Measurements from ENCODE around the gene ARHGAP24. TPM values are rescaled to one million over a fixed set of nuclear protein-coding genes. Genes with fewer than 3 reads are reported as not detected.

The ARHGAP24 gene
- total and polyA plus RNA-seq, 2 experiments from 2014 or later: 5.1 to 8.6 TPM

DNA sequence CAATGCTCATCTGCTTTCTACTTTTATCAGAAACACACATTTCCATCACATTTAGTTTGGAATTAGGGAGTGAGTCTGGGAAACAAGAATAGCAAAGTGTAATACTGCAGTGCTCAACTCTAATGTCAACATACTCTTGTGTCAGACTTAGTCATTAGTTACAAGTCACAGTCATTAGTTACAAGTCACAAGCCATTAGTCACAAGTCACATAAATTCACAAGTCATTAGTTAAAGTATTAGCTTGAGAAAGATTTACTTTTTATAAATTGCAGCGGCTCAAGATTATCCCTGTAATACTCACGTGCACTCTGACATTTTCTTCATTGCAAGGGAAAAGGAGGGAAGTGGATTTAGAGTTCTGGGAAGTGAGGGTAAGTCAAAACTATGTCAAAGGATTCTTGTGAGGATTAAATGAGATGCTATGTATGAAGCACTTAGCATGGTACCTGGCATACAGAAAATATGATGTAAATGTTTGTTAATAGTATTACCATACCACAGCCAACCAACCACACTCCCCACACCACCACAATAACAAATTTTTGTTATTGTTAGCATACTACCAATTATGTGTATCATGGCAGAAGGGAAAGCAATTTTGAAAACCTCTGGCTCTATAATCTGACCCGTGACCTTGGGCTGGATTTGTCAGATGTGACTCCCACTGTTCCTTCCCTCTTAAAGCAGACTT lies 116.6 kb downstream of the ARHGAP24 start:
- no peak overlapping the region for H3K4me3 ChIP-seq
- H3K27me3 ChIP-seq: no peaks in the 10 kb centered on the region
- no peaks in the 10 kb centered on the region for H3K36me3 ChIP-seq
- TF ChIP-seq, protein P1, sequence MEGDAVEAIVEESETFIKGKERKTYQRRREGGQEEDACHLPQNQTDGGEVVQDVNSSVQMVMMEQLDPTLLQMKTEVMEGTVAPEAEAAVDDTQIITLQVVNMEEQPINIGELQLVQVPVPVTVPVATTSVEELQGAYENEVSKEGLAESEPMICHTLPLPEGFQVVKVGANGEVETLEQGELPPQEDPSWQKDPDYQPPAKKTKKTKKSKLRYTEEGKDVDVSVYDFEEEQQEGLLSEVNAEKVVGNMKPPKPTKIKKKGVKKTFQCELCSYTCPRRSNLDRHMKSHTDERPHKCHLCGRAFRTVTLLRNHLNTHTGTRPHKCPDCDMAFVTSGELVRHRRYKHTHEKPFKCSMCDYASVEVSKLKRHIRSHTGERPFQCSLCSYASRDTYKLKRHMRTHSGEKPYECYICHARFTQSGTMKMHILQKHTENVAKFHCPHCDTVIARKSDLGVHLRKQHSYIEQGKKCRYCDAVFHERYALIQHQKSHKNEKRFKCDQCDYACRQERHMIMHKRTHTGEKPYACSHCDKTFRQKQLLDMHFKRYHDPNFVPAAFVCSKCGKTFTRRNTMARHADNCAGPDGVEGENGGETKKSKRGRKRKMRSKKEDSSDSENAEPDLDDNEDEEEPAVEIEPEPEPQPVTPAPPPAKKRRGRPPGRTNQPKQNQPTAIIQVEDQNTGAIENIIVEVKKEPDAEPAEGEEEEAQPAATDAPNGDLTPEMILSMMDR (IDR thresholded peaks at IDR 0.05; ENCODE audit: low read depth, low read length): no peak
- no peaks in the 10 kb centered on the region for H3K4me1 ChIP-seq (ENCODE audit: low read depth)
- H3K27ac ChIP-seq: no peak overlapping the region
- no peak for DNase-seq (ENCODE audit: low read depth in 1 of 2, low spot score in 1 of 2)
- H3K9me3 ChIP-seq (ENCODE audit: low read depth): no peaks in the 10 kb centered on the region

- H3K4me3 ChIP-seq: no peak overlapping the region
- no peaks in the 10 kb centered on the region for H3K9me3 ChIP-seq (ENCODE audit: low read depth)
- TF ChIP-seq, protein P1 (IDR thresholded peaks at IDR 0.05; ENCODE audit: low read depth, low read length): no peak
- no peaks in the 10 kb centered on the region for H3K27me3 ChIP-seq
- no peak overlapping the region for H3K27ac ChIP-seq
- H3K4me1 ChIP-seq (ENCODE audit: low read depth): no peaks in the 10 kb centered on the region
- no peaks in the 10 kb centered on the region for H3K36me3 ChIP-seq
- peak in 1 of 2 donors; percentile 54 for DNase-seq (ENCODE audit: low read depth in 1 of 2, low spot score in 1 of 2)
These were observed 120.3 kb downstream of the ARHGAP24 start for GRCh38 chr4:85595098-85595775.

DNA sequence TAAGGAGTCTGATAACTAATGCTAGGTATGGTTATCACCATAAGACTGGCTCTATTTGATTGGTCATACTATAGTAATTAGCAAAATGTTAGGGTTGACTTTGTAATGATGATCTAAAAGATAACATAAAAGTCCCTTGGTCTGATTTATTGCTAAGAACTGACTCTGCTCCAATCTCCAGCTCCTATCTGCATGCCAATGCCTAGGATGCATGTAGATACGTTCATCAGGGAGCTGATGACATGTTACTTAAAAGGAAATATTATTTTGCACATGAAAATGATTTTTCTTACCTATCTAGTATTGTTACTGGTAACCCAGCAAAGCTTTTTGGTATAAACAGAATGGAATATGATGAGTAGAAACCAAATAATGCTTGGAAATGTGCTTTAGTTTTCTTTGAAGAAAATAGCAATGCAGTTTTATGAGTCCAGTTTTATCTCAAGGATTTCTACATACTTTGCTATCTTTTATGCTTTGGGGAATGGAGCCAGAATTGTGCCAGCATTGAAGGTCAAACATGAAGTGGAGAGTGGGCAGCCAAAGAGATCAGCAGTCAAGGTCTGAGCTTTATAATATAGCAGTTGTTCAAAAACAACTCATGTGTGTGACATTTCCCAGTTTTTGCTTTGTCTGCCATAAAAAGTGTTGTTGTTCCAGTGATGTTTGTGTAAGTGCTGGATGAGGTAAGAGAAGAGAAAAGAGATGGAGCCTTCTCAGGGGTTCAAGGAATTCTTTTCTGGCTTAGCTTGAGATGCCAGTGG lies 121.0 kb downstream of the ARHGAP24 start:
- no peaks in the 10 kb centered on the region for H3K27me3 ChIP-seq
- no peak overlapping the region for H3K27ac ChIP-seq
- no peaks in the 10 kb centered on the region for H3K9me3 ChIP-seq (ENCODE audit: low read depth)
- H3K36me3 ChIP-seq: no peaks in the 10 kb centered on the region
- peak in 1 of 2 donors; percentile 26 for DNase-seq (ENCODE audit: low read depth in 1 of 2, low spot score in 1 of 2)
- no peak overlapping the region for H3K4me3 ChIP-seq
- no peaks in the 10 kb centered on the region for H3K4me1 ChIP-seq (ENCODE audit: low read depth)
- TF ChIP-seq, protein P1 (IDR thresholded peaks at IDR 0.05; ENCODE audit: low read depth, low read length): no peak

DNA sequence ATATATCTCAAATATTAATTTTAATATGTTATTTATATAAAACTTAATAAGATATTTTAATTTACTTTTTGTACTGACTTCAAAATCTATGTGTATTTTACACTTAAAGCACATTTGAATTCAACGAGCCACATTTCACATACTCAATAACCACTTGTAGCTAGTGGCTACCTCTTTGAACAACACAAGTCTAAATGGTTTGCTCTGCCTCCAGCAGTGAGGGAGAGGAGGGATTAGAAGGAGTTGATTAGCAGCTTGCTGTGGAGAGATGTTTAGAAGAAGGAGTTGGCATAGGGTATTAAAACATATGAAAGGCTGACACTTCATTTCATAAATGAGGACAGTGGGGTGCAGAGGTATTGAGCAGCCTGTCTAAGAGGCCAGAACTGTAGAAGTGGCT lies 124.0 kb downstream of the ARHGAP24 start:
- peak in 1 of 2 donors; percentile 3 for DNase-seq (ENCODE audit: low read depth in 1 of 2, low spot score in 1 of 2)
- no peaks in the 10 kb centered on the region for H3K9me3 ChIP-seq (ENCODE audit: low read depth)
- TF ChIP-seq, protein P1 (IDR thresholded peaks at IDR 0.05; ENCODE audit: low read depth, low read length): no peak

GRCh38 chr4:85600501-85600900 lies 125.6 kb downstream of the ARHGAP24 start:
- TF ChIP-seq, protein P1 (IDR thresholded peaks at IDR 0.05; ENCODE audit: low read depth, low read length): no peak

More for the DNA sequence above, 124.0 kb downstream of the ARHGAP24 start:
- Histone ChIP-seq H3K27me3 (no peaks in the 10 kb centered on the region), H3K4me1 (ENCODE audit: low read depth) (no peaks in the 10 kb centered on the region), H3K36me3 (no peaks in the 10 kb centered on the region), H3K4me3 (no peak overlapping the region), H3K27ac (no peak overlapping the region)

More at GRCh38 chr4:85600501-85600900, 125.6 kb downstream of the ARHGAP24 start:
- Histone ChIP-seq H3K9me3 (ENCODE audit: low read depth) (no peaks in the 10 kb centered on the region), H3K4me3 (no peak overlapping the region), H3K27ac (no peak overlapping the region), H3K27me3 (no peaks in the 10 kb centered on the region), H3K4me1 (ENCODE audit: low read depth) (no peaks in the 10 kb centered on the region), H3K36me3 (no peaks in the 10 kb centered on the region)
- no peak for DNase-seq (ENCODE audit: low read depth in 1 of 2, low spot score in 1 of 2)
